Karpas-422 (cell line): Measurements from ENCODE around the gene RTN4IP1. TPM values are rescaled to one million over a fixed set of nuclear protein-coding genes. Genes with fewer than 3 reads are reported as not detected.

ENCODE experiments used
- DNase-seq: peaks from one replicate; pipeline ENCODE4 v3.0.0-alpha.2; 2015
- H2AFZ ChIP-seq: fragments of 200-600 bp; sonication (generic); 2 replicates; pipeline ENCODE4 v1.6.1; 2014; ENCODE audit warnings: antibody characterized with exemption, low read length, mixed read lengths
- H3K27ac ChIP-seq: fragments of 200-600 bp; sonication (generic); 2 replicates; pipeline ENCODE4 v1.5.1; 2014; ENCODE audit warnings: mild to moderate bottlenecking, low read length, moderate library complexity
- H3K27me3 ChIP-seq: fragments of 200-600 bp; sonication (generic); 2 replicates; pipeline ENCODE4 v1.6.1; 2014; ENCODE audit warnings: low read length, mixed read lengths
- H3K36me3 ChIP-seq: fragments of 200-600 bp; sonication (generic); 2 replicates; pipeline ENCODE4 v1.6.1; 2014; ENCODE audit warnings: low read length, mixed read lengths; ENCODE audit not compliant: insufficient read depth
- H3K4me1 ChIP-seq: fragments of 200-600 bp; sonication (generic); 2 replicates; pipeline ENCODE4 v1.6.1; 2014; ENCODE audit warnings: mild to moderate bottlenecking, low read length, mixed read lengths
- H3K4me2 ChIP-seq: fragments of 200-600 bp; sonication (generic); 2 replicates; pipeline ENCODE4 v1.6.1; 2014; ENCODE audit warnings: low read length, low read depth, mild to moderate bottlenecking; ENCODE audit not compliant: poor library complexity, severe bottlenecking
- H3K4me3 ChIP-seq: fragments of 200-600 bp; sonication (generic); 2 replicates; pipeline ENCODE4 v1.5.1; 2014; ENCODE audit warnings: mild to moderate bottlenecking, antibody characterized with exemption, low read length, mixed read lengths
- H3K79me2 ChIP-seq: fragments of 200-600 bp; sonication (generic); 2 replicates; pipeline ENCODE4 v1.6.1; 2014; ENCODE audit warnings: mild to moderate bottlenecking, low read length, mixed read lengths
- H3K9ac ChIP-seq: fragments of 200-600 bp; sonication (generic); 2 replicates; pipeline ENCODE4 v1.6.0; 2014; ENCODE audit warnings: low read length
- H3K9me2 ChIP-seq: fragments of 200-600 bp; sonication (generic), shearing (Covaris generic); replicated peaks from 2 replicates; pipeline ENCODE4 v1.6.0; 2014; ENCODE audit warnings: mild to moderate bottlenecking, low read length, moderate library complexity; ENCODE audit not compliant: insufficient read depth
- H3K9me3 ChIP-seq: fragments of 300-700, 200-600 bp; sonication (generic); 2 replicates; pipeline ENCODE4 v1.6.1; 2014; ENCODE audit warnings: low read length, mixed read lengths
- H4K20me1 ChIP-seq: fragments of 200-600 bp; sonication (generic); 2 replicates; pipeline ENCODE4 v1.6.1; 2014; ENCODE audit warnings: mild to moderate bottlenecking, antibody characterized with exemption, low read length, low read depth; ENCODE audit not compliant: insufficient read depth
- total RNA-seq: library from RNA; depleted of rRNA; stranded (reverse); fragments of >200 nt; shearing (Covaris generic); gene quantifications from 2 replicates; pipeline ENCODE4 v1.2.3, GENCODE V29; 2014; ENCODE audit warnings: low replicate concordance

Gene RTN4IP1
- total RNA-seq, 1 experiment from 2014 or later, result 14.3 TPM

GRCh38 chr6:106546691-106547414 lies 82.4 kb downstream of the RTN4IP1 start:
- peaks cover 28% of the 10 kb centered on the region; the same call in 1 of the 2 replicates for H3K79me2 ChIP-seq
- H3K4me1 ChIP-seq, result peaks cover 31% of the 10 kb centered on the region
- peak overlapping the region; percentile 70 for H3K27ac ChIP-seq
- peak overlapping the region; percentile 3 for H3K4me2 ChIP-seq
- H3K4me3 ChIP-seq, result no peak overlapping the region
- H3K9me2 ChIP-seq, result no peaks in the 10 kb centered on the region
- no peaks in the 10 kb centered on the region for H3K27me3 ChIP-seq
- DNase-seq, result peak; percentile 67
- no peak overlapping the region for H2AFZ ChIP-seq
- H3K9me3 ChIP-seq, result no peaks in the 10 kb centered on the region
- H3K9ac ChIP-seq, result no peak overlapping the region
- no peaks in the 10 kb centered on the region for H4K20me1 ChIP-seq
- peaks cover 76% of the 10 kb centered on the region for H3K36me3 ChIP-seq

GRCh38 chr6:106546261-106546690 lies 83.0 kb downstream of the RTN4IP1 start:
- H3K27ac ChIP-seq, result peak overlapping the region; percentile 70

GRCh38 chr6:106540907-106541306 lies 88.4 kb downstream of the RTN4IP1 start:
- H3K4me1 ChIP-seq, result peaks cover 16% of the 10 kb centered on the region
- no peak overlapping the region for H3K9ac ChIP-seq
- DNase-seq, result no peak
- no peaks in the 10 kb centered on the region for H3K27me3 ChIP-seq
- H3K4me2 ChIP-seq, result no peak overlapping the region
- no peak overlapping the region for H3K4me3 ChIP-seq
- H4K20me1 ChIP-seq, result no peaks in the 10 kb centered on the region
- no peak overlapping the region for H3K27ac ChIP-seq
- H3K9me3 ChIP-seq, result no peaks in the 10 kb centered on the region
- H2AFZ ChIP-seq, result no peak overlapping the region
- H3K36me3 ChIP-seq, result peaks cover 76% of the 10 kb centered on the region
- peaks cover 16% of the 10 kb centered on the region for H3K79me2 ChIP-seq
- H3K9me2 ChIP-seq, result no peaks in the 10 kb centered on the region

More at GRCh38 chr6:106546261-106546690, 83.0 kb downstream of the RTN4IP1 start:
- no peak overlapping the region for H3K9ac ChIP-seq
- no peaks in the 10 kb centered on the region for H3K27me3 ChIP-seq
- H3K36me3 ChIP-seq, result peaks cover 75% of the 10 kb centered on the region
- no peaks in the 10 kb centered on the region for H3K9me2 ChIP-seq
- no peaks in the 10 kb centered on the region for H3K9me3 ChIP-seq
- H3K4me2 ChIP-seq, result peak overlapping the region; percentile 3
- H2AFZ ChIP-seq, result no peak overlapping the region
- H3K4me3 ChIP-seq, result no peak overlapping the region
- DNase-seq, result no peak
- no peaks in the 10 kb centered on the region for H4K20me1 ChIP-seq
- H3K79me2 ChIP-seq, result peaks cover 26% of the 10 kb centered on the region; the same call in 1 of the 2 replicates
- H3K4me1 ChIP-seq, result peaks cover 31% of the 10 kb centered on the region

GRCh38 chr6:106540432-106540831 lies 88.9 kb downstream of the RTN4IP1 start:
- peaks cover 16% of the 10 kb centered on the region for H3K79me2 ChIP-seq
- no peaks in the 10 kb centered on the region for H3K9me2 ChIP-seq
- no peaks in the 10 kb centered on the region for H4K20me1 ChIP-seq
- H3K36me3 ChIP-seq, result peaks cover 75% of the 10 kb centered on the region
- DNase-seq, result no peak
- no peak overlapping the region for H2AFZ ChIP-seq
- no peaks in the 10 kb centered on the region for H3K27me3 ChIP-seq
- H3K4me1 ChIP-seq, result peaks cover 11% of the 10 kb centered on the region
- no peak overlapping the region for H3K9ac ChIP-seq
- 0 out of 2 replicates have a peak overlapping the region, but pooled peaks have one; percentile 5 for H3K27ac ChIP-seq
- no peaks in the 10 kb centered on the region for H3K9me3 ChIP-seq
- no peak overlapping the region for H3K4me3 ChIP-seq
- H3K4me2 ChIP-seq, result no peak overlapping the region

GRCh38 chr6:106539936-106540335 lies 89.4 kb downstream of the RTN4IP1 start:
- H2AFZ ChIP-seq, result no peak overlapping the region
- no peaks in the 10 kb centered on the region for H3K9me2 ChIP-seq
- H3K36me3 ChIP-seq, result peaks cover 75% of the 10 kb centered on the region
- no peaks in the 10 kb centered on the region for H3K9me3 ChIP-seq
- no peak overlapping the region for H3K4me2 ChIP-seq
- peaks cover 20% of the 10 kb centered on the region for H3K79me2 ChIP-seq
- no peak overlapping the region for H3K4me3 ChIP-seq
- H3K9ac ChIP-seq, result no peak overlapping the region
- H3K27ac ChIP-seq, result 0 out of 2 replicates have a peak overlapping the region, but pooled peaks have one; percentile 5
- H3K27me3 ChIP-seq, result no peaks in the 10 kb centered on the region
- peaks cover 8% of the 10 kb centered on the region; the same call in 1 of the 2 replicates for H3K4me1 ChIP-seq
- DNase-seq, result no peak
- no peaks in the 10 kb centered on the region for H4K20me1 ChIP-seq

- Histone ChIP-seq H3K36me3 (peaks cover 67% of the 10 kb centered on the region), H3K4me3 (no peak overlapping the region), H3K27ac (no peak overlapping the region), H3K9me3 (no peaks in the 10 kb centered on the region), H3K27me3 (no peaks in the 10 kb centered on the region), H3K9me2 (no peaks in the 10 kb centered on the region), H3K4me1 (peaks cover 16% of the 10 kb centered on the region), H3K9ac (no peak overlapping the region), H3K79me2 (peaks cover 25% of the 10 kb centered on the region), H3K4me2 (no peak overlapping the region), H2AFZ (no peak overlapping the region), H4K20me1 (no peaks in the 10 kb centered on the region)
- no peak for DNase-seq
Measured at GRCh38 chr6:106538145-106538544, 91.2 kb downstream of the RTN4IP1 start.

GRCh38 chr6:106537662-106538061 lies 91.6 kb downstream of the RTN4IP1 start:
- H3K27ac ChIP-seq, result no peak overlapping the region
- no peaks in the 10 kb centered on the region for H4K20me1 ChIP-seq
- no peak overlapping the region for H3K4me2 ChIP-seq
- no peak for DNase-seq
- H3K4me1 ChIP-seq, result peaks cover 21% of the 10 kb centered on the region
- H2AFZ ChIP-seq, result no peak overlapping the region
- H3K9me2 ChIP-seq, result no peaks in the 10 kb centered on the region
- peaks cover 71% of the 10 kb centered on the region for H3K36me3 ChIP-seq
- H3K27me3 ChIP-seq, result no peaks in the 10 kb centered on the region
- no peak overlapping the region for H3K9ac ChIP-seq
- H3K9me3 ChIP-seq, result no peaks in the 10 kb centered on the region
- peaks cover 29% of the 10 kb centered on the region for H3K79me2 ChIP-seq
- H3K4me3 ChIP-seq, result no peak overlapping the region

- Histone ChIP-seq H3K4me2 (no peak overlapping the region), H3K9ac (no peak overlapping the region), H3K27me3 (no peaks in the 10 kb centered on the region), H4K20me1 (no peaks in the 10 kb centered on the region), H3K4me3 (no peak overlapping the region), H3K27ac (no peak overlapping the region), H3K79me2 (peaks cover 35% of the 10 kb centered on the region), H3K9me3 (no peaks in the 10 kb centered on the region), H3K9me2 (no peaks in the 10 kb centered on the region), H2AFZ (no peak overlapping the region), H3K4me1 (peaks cover 29% of the 10 kb centered on the region), H3K36me3 (peaks cover 74% of the 10 kb centered on the region)
- no peak for DNase-seq
Measured at GRCh38 chr6:106536851-106537250, 92.4 kb downstream of the RTN4IP1 start.
